ENCODE measurements around the gene RPL38.

DNA sequence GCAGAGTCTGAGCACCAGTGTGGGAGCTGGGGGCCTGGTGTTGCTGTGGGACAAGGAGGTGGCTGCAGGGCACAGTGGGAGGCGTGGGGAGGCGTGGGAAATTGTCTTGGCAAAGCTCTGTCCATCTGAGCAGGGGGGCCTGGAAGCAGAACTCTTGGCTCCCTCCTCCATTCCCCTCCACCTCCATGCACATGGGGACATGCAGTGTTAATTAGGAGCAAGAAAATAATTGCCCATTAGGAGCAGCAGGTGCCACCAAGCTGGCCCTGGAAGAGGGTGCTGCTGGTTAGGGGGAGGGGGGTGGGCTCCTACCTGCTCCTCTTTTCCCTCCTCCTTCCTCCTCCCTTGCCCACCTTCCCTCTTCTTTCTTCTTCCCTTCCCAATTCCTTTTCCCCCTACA, 14.4 kb downstream of the RPL38 start:
- no peak for TF ChIP-seq POLR2AphosphoS5 (IDR thresholded peaks at IDR 0.05)
- TF ChIP-seq EP300 (IDR thresholded peaks at IDR 0.05): no peak

All from suprapubic skin (tissue), 4 donors.